HuH-7.5 (cell line): Measurements from ENCODE around the gene SPSB4.
"Not testable (repeated sequence)": the region's sequence is repeated elsewhere in the genome, so short reads cannot be mapped to it uniquely, and the experiment has no call there.

Experiments
- DNase-seq: peaks from one replicate; pipeline ENCODE4 v3.0.0; 2011; ENCODE audit warnings: low spot score

The SPSB4 gene

GRCh38 chr3:141095546-141095937 is 44.4 kb downstream of the SPSB4 start:
- DNase-seq: no peak

GRCh38 chr3:141096164-141096563 is 45.0 kb downstream of the SPSB4 start:
- no peak for DNase-seq

GRCh38 chr3:141096981-141097380 is 45.8 kb downstream of the SPSB4 start:
- DNase-seq: no peak

GRCh38 chr3:141100112-141100511 is 49.0 kb downstream of the SPSB4 start:
- DNase-seq: no peak

GRCh38 chr3:141100531-141101320 is 49.6 kb downstream of the SPSB4 start:
- no peak for DNase-seq

GRCh38 chr3:141102372-141102771 is 51.2 kb downstream of the SPSB4 start:
- DNase-seq: no peak

- DNase-seq: no peak
Observed at GRCh38 chr3:141103067-141103466, 51.9 kb downstream of the SPSB4 start.

- DNase-seq: no peak
Observed at GRCh38 chr3:141103503-141103902, 52.4 kb downstream of the SPSB4 start.

- no peak for DNase-seq
Observed at GRCh38 chr3:141104151-141104821, 53.1 kb downstream of the SPSB4 start.

- DNase-seq: peak; percentile 52
Observed at GRCh38 chr3:141105828-141106628, 54.9 kb downstream of the SPSB4 start.

- DNase-seq: no peak
Observed at GRCh38 chr3:141106842-141107241, 55.7 kb downstream of the SPSB4 start.

- DNase-seq: no peak
Observed at GRCh38 chr3:141108039-141108438, 56.9 kb downstream of the SPSB4 start.

GRCh38 chr3:141109751-141110150 is 58.6 kb downstream of the SPSB4 start:
- no peak for DNase-seq

- no peak for DNase-seq
Observed at GRCh38 chr3:141110322-141110721, 59.2 kb downstream of the SPSB4 start.

- DNase-seq: no peak
Observed at GRCh38 chr3:141111364-141112155, 60.4 kb downstream of the SPSB4 start.

GRCh38 chr3:141112686-141113297 is 61.6 kb downstream of the SPSB4 start:
- DNase-seq: no peak

GRCh38 chr3:141113680-141114079 is 62.5 kb downstream of the SPSB4 start:
- DNase-seq: not testable (repeated sequence)

- DNase-seq: no peak
Observed at GRCh38 chr3:141114179-141114745, 63.1 kb downstream of the SPSB4 start.

- peak; percentile 40 for DNase-seq
Observed at GRCh38 chr3:141114816-141115460, 63.8 kb downstream of the SPSB4 start.

GRCh38 chr3:141115789-141116541 is 64.8 kb downstream of the SPSB4 start:
- no peak for DNase-seq
